Hippocampal formation (tissue), 2 donors: ENCODE data around the gene KYAT1.
"Not testable (repeated sequence)": the region's sequence is repeated elsewhere in the genome, so short reads cannot be mapped to it uniquely, and the experiment has no call there.

Source experiments
- DNase-seq, 2 donors: peaks; one replicate each; lab custom pipeline; 2025; lab: John Stamatoyannopoulos, UW

Gene KYAT1

GRCh38 chr9:128885376-128885775 lies 3.6 kb upstream of the KYAT1 start:
- DNase-seq = no peak

- DNase-seq = no peak
Observed at GRCh38 chr9:128884164-128884563, 2.4 kb upstream of the KYAT1 start.

GRCh38 chr9:128882677-128883603 lies 1.2 kb upstream of the KYAT1 start:
- no peak for DNase-seq

- no peak for DNase-seq
Observed at GRCh38 chr9:128877852-128878251, 3.9 kb downstream of the KYAT1 start.

DNA sequence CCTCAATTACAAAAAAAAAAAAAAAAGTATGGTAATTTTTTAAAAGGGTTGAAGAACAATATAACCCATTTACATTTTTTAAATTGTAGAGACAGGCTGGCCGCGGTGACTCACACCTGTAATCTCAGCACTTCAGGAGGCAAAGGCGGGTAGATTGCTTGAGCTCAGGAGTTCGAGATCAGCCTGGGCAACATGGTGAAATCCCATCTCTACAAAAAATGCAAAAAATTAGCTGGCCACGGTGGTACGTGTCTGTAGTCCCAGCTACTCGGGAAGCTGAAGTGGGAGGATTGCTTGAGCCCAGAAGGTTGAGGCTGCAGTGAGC lies 10.8 kb downstream of the KYAT1 start:
- not testable (repeated sequence) for DNase-seq

GRCh38 chr9:128870128-128870940 lies 11.4 kb downstream of the KYAT1 start:
- DNase-seq = no peak

DNA sequence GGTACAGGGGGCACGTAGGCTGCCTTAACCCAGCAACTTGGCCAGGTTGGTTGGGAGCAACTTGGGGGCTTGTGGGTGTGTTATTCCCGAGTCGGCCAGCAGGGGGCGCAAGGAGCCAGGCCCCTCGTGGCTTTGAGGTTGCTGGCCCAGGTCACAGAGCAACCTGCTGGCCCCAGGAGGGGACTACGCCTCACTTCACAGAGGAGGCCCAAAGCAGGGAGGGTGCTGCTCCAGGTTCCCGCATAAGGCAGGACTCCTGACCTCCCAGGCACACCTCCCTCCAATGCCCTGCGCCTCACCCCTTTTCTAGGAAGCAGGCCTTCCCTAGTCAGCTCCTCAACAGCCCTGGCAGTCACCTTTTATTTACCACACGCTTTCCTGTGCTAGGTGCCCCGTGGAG lies 18.1 kb downstream of the KYAT1 start:
- DNase-seq = peak in 1 of 2 donors; percentile 34

GRCh38 chr9:128862401-128862851 lies 19.3 kb downstream of the KYAT1 start:
- no peak for DNase-seq

- DNase-seq = no peak
Observed at GRCh38 chr9:128861501-128861900, 20.2 kb downstream of the KYAT1 start.

- DNase-seq = no peak
Observed at GRCh38 chr9:128860937-128861336, 20.8 kb downstream of the KYAT1 start.

GRCh38 chr9:128858476-128858875 lies 23.3 kb downstream of the KYAT1 start:
- DNase-seq = not testable (repeated sequence)

- DNase-seq = not testable (repeated sequence)
Observed at GRCh38 chr9:128854454-128854853, 27.3 kb downstream of the KYAT1 start.

DNA sequence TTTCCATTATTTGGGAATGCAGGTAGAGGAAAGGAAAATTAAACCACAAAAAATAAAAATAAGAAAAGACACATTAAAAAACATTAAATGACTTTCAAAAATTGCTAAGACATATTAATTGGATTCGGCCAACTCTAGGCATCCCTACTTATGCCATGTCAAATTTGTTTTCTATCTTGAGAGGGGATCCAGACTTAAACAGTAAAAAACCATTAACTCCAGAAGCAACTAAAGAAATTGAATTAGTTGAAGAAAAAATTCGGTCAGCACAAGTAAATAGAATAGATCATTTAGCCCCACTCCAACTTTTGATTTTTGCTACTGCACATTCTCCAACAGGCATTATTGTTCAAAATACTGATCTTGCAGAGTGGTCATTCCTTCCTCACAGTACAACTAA lies 29.1 kb downstream of the KYAT1 start:
- DNase-seq = not testable (repeated sequence)

DNA sequence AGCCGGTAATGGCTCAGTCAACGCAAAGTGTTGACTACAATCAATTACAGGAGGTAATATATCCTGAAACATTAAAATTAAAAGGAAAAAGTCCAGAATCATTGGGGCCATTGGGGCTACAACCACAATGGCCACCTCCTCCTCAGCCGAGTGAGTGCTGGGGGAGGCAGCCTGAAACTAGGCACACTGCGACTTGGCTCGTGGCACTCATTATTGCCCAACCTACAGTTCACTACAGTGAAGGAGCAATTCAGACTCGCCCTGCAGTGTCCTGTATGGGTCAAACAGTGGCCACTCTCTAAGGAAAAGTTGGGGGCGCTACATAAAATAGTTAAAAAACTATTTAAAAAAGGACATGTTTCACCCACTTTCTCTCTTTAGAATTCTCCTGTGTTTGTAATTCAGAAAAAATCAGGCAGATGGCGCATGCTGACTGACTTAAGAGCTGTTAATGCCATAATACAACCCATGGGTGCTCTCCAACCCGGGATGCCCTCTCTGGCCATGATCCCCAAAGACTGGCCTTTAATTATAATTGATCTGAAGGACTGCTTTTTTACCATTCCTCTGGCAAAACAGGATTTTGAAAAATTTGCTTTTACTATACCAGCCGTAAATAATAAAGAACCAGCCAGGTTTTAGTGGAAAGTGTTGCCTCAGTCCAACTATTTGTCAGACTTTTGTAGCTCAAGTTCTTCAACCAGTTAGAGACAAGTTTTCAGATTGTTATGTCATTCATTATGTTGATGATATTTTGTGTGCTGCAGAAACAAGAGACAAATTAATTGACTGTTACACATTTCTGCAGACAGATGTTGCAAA lies 29.8 kb downstream of the KYAT1 start:
- DNase-seq = peak in 1 of 2 donors; percentile 66

- not testable (repeated sequence) for DNase-seq
Observed at GRCh38 chr9:128851024-128851423, 30.7 kb downstream of the KYAT1 start.

- no peak for DNase-seq
Observed at GRCh38 chr9:128847803-128848202, 33.9 kb downstream of the KYAT1 start.

DNA sequence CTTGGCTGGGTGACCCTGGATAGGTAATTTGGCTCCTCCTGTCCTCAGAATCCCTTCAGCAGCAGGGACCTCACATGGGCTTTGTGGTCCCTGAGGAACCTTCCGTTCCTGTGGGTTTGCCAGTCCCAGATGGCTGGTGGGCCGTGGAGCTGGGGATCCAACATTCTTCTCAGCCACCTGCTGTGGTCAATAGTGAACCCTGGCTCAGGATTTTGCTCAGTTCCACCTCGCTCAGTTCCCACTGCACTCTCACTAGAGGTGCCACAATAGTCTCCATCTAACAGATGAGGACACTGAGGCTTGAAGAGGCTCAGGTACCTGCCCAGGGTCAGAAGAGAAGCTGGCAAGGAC lies 35.1 kb downstream of the KYAT1 start:
- DNase-seq = no peak

DNA sequence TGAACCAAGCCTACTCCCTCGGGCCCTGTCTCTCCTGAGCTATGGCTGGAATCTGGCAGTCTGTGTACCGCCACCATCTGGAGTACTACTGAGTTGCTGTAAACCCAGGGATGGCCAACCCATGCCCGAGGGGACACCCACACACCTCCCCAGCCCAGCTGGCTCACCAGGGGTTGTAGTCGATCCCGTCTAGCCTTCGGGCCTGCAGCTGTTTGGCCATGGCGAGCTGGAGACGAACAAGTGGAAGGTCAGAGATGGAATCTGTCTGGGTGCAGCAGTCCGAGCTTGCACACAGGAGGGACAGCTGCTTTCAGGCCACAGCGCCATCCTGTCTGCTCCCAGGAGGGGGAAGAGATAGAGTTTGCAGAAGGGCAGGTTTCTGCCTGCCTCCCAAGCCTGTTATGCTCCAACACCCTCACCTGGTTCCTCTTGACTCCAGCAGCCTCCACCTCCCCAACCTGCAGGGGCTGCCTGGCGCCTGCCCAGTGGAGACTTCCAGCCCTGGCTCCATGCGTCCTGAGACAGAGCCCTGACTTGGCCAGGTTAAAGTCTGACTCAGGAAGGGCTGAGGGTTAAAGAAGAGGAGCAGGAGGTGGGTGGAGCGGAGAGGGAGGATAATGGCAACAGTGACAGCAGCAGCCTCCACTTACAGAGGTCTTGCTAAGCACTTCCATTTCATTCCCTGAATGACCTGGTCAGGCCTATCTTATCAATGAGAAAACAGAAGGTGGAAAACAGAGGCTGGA lies 36.4 kb downstream of the KYAT1 start:
- no peak for DNase-seq

DNA sequence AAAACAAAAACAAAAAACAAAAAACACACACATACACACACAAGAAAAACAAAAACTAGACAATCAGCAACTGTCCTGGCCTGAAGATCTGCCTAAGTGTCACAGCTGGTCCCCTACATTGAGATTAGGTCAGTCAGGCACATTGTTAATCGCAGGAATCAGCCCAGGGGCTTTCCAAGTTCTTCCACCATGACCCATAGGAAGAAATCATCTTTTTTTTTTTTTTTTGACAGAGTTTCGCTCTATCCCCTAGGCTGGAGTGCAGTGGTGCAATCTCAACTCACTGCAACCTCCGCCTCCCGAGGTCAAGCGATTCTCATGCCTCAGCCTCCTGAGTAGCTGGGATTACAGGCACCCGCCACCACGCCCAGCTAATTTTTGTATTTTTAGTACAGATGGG lies 38.6 kb downstream of the KYAT1 start:
- DNase-seq = not testable (repeated sequence)

- DNase-seq = no peak
Observed at GRCh38 chr9:128841694-128842492, 39.9 kb downstream of the KYAT1 start.

- DNase-seq = no peak
Observed at GRCh38 chr9:128840524-128840923, 41.2 kb downstream of the KYAT1 start.
